Astrocyte of the spinal cord (primary cell): ENCODE data around the gene LIPT2.
"Not testable (repeated sequence)": the region's sequence is repeated elsewhere in the genome, so short reads cannot be mapped to it uniquely, and the experiment has no call there.

ENCODE experiments used
- DNase-seq: peaks from one replicate; pipeline ENCODE4 v3.0.0; 2011; ENCODE audit warnings: low read depth, low spot score
- H3K4me3 ChIP-seq: 2 replicates; pipeline ENCODE4 v1.5.1; 2011; ENCODE audit warnings: low read depth, mild to moderate bottlenecking, low read length, moderate library complexity
- CTCF ChIP-seq: IDR thresholded peaks from 2 replicates; pipeline ENCODE4 v1.5.1; 2012; ENCODE audit warnings: low read depth, mild to moderate bottlenecking, low read length, inconsistent platforms
- in situ Hi-C: cut with HindIII; loops from 2 replicates; pipeline ENCODE4 v1.10.0; 2017; ENCODE audit warnings: low sequenced_read_pairs

The LIPT2 gene

GRCh38 chr11:74521666-74522252 is 28.2 kb upstream of the LIPT2 start:
- TF ChIP-seq CTCF, result no peak
- in situ Hi-C loops, result no loop called here
- DNase-seq, result no peak
- H3K4me3 ChIP-seq, result no peak overlapping the region

- in situ Hi-C loops, result no loop called here
- no peak for TF ChIP-seq CTCF
- no peak overlapping the region for H3K4me3 ChIP-seq
- no peak for DNase-seq
Observed at GRCh38 chr11:74520927-74521665, 27.6 kb upstream of the LIPT2 start.

DNA sequence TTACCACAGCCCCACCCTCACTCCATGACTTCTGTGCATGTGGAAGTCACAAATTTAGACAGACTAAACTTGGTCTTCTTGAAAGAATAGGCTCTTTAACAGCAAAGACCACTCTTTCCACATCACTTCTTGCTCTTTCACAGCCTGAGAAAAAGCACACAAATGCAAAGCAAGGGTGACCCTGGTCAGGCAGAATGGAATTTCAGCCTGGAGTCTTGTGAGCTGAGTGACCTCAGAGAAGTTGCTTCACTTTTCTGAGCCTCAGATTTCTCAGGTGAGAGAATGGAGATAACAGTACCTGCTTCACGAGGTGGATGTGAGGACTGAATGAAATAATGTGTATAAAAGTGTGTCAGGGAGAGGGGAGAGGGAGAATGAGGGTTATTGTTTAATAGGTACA is 26.8 kb upstream of the LIPT2 start:
- in situ Hi-C loops, result no loop called here
- TF ChIP-seq CTCF, result no peak
- no peak overlapping the region for H3K4me3 ChIP-seq
- DNase-seq, result no peak

DNA sequence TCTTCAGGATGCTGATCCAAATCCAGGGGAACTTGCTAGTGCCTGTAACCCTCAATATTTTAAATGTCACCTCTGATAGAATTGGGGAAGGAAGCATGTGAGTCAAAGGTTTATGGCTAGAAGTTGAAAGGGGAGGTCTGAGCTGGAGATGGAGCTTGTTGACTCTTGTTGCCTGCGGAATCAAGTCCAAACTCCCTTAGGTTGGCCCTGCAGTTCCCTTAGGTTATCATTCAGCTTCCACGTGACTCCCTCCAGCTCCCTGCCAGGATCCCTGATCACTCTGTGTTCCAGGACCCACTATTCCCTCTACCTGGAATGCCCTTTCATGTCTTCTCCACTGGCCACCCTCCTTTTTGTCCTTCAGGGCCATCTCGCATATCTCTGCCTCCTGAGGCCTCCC is 26.2 kb upstream of the LIPT2 start:
- DNase-seq, result no peak
- H3K4me3 ChIP-seq, result no peak overlapping the region
- in situ Hi-C loops, result no loop called here
- TF ChIP-seq CTCF, result no peak

GRCh38 chr11:74517592-74517991 is 24.1 kb upstream of the LIPT2 start:
- in situ Hi-C loops, DNase-seq, H3K4me3 ChIP-seq: not testable (repeated sequence)

- in situ Hi-C loops, result no loop called here
- no peak for TF ChIP-seq CTCF
- DNase-seq, result no peak
- no peak overlapping the region for H3K4me3 ChIP-seq
Observed at GRCh38 chr11:74507582-74507981, 14.1 kb upstream of the LIPT2 start.

DNA sequence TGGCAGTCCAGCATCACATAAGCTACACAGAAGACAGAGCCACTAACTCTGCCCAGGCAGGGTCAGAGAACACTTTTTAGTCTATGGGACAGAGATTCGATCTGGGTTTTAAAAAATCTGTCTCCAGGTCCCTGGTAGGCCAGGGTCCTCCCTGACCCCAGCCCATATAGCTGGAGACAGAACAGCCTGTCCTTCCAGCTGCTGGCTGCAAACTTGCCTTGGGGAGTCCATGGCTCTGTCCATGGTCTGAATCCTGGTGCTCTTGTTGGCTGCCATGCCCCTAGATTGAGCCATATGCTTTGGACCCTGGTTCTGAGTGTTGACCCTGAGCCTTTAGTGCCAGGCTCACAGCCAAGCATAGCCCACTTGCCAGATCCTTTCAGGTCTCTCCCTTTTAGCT is 13.3 kb upstream of the LIPT2 start:
- TF ChIP-seq CTCF, result no peak
- in situ Hi-C loops, result no loop called here

More for the DNA sequence above, 13.3 kb upstream of the LIPT2 start:
- no peak for DNase-seq
- no peak overlapping the region for H3K4me3 ChIP-seq
